NCI-H510A treated with DMSO at 0.1 percent for 48 hours (cell line): ENCODE data around the gene SPI1.
A peak's percentile ranks its signal among the peaks of the same experiment; 100 is the strongest.

ENCODE experiments used
- DNase-seq: peaks from one replicate; lab custom pipeline; 2025; lab: John Stamatoyannopoulos, UW

The SPI1 gene

GRCh38 chr11:47357985-47358730, 20.2 kb downstream of the SPI1 start:
- DNase-seq = no peak

GRCh38 chr11:47356998-47357329, 21.4 kb downstream of the SPI1 start:
- DNase-seq = no peak

GRCh38 chr11:47356129-47356997, 22.0 kb downstream of the SPI1 start:
- DNase-seq = no peak

- peak; percentile 80 for DNase-seq
Observed at GRCh38 chr11:47355283-47356128, 22.8 kb downstream of the SPI1 start.

- DNase-seq = no peak
Observed at GRCh38 chr11:47354913-47355282, 23.4 kb downstream of the SPI1 start.

GRCh38 chr11:47353978-47354774, 24.2 kb downstream of the SPI1 start:
- no peak for DNase-seq

- DNase-seq = no peak
Observed at GRCh38 chr11:47352556-47352955, 25.8 kb downstream of the SPI1 start, which contains the start of gene MYBPC3. Gene MYBPC3, minus strand, starts transcription at chr11:47352702. Its CDS starts 55 bp downstream, at chr11:47352647.

- DNase-seq = no peak
Observed at GRCh38 chr11:47351156-47352126, 26.9 kb downstream of the SPI1 start.

GRCh38 chr11:47350315-47350714, 28.0 kb downstream of the SPI1 start:
- no peak for DNase-seq

- no peak for DNase-seq
Observed at GRCh38 chr11:47349521-47350095, 28.7 kb downstream of the SPI1 start.

GRCh38 chr11:47348859-47349258, 29.5 kb downstream of the SPI1 start:
- DNase-seq = no peak

- DNase-seq = no peak
Observed at GRCh38 chr11:47348131-47348802, 30.1 kb downstream of the SPI1 start.

- no peak for DNase-seq
Observed at GRCh38 chr11:47347137-47347536, 31.2 kb downstream of the SPI1 start.

GRCh38 chr11:47345890-47346563, 32.3 kb downstream of the SPI1 start:
- DNase-seq = no peak

GRCh38 chr11:47342854-47343253, 35.5 kb downstream of the SPI1 start:
- no peak for DNase-seq

GRCh38 chr11:47342036-47342803, 36.1 kb downstream of the SPI1 start:
- no peak for DNase-seq

- no peak for DNase-seq
Observed at GRCh38 chr11:47340980-47341775, 37.2 kb downstream of the SPI1 start.
